ENCODE measurements around the gene TPRN. TPM values are rescaled to one million over a fixed set of nuclear protein-coding genes. Genes with fewer than 3 reads are reported as not detected.
A peak's percentile ranks its signal among the peaks of the same experiment; 100 is the strongest.

TPRN gene
- total RNA-seq, 1 donor from 2014 or later = 3.4 TPM

GRCh38 chr9:137216188-137216965, 15.8 kb upstream of the TPRN start:
- no peaks in the 10 kb centered on the region for H3K9me3 Mint-ChIP-seq

GRCh38 chr9:137215196-137215986, 14.8 kb upstream of the TPRN start:
- Mint-ChIP-seq H3K27me3 (ENCODE audit: insufficient read depth, low read depth) (peaks cover 2% of the 10 kb centered on the region), H3K9me3 (no peaks in the 10 kb centered on the region), H3K4me1 (no peaks in the 10 kb centered on the region), H3K36me3 (peaks cover 5% of the 10 kb centered on the region), H3K4me3 (no peak overlapping the region), H3K27ac (no peak overlapping the region)
- Histone ChIP-seq H3K9ac (no peak overlapping the region), H3K4me3 (no peak overlapping the region), H2AFZ (replicated peaks) (no peak overlapping the region), H3K4me2 (no peak overlapping the region), H3F3A (ENCODE audit: low read depth) (no peaks in the 10 kb centered on the region), H3K27ac (no peak overlapping the region), H3K9me3 (ENCODE audit: low read depth) (no peaks in the 10 kb centered on the region), H3K79me2 (ENCODE audit: low read depth) (no peaks in the 10 kb centered on the region), H3K27me3 (no peaks in the 10 kb centered on the region), H4K20me1 (ENCODE audit: low read depth) (peaks cover 7% of the 10 kb centered on the region), H3K36me3 (no peaks in the 10 kb centered on the region), H3K4me1 (no peaks in the 10 kb centered on the region)
- DNase-seq (ENCODE audit: low spot score) = no peak
- TF ChIP-seq EZH2phosphoT487 (IDR thresholded peaks at IDR 0.05) (no peak), EZH2 (IDR thresholded peaks at IDR 0.05) (no peak), CTCF (IDR thresholded peaks at IDR 0.05) (no peak)

More at GRCh38 chr9:137216188-137216965, 15.8 kb upstream of the TPRN start:
- no peak overlapping the region for H3K27ac ChIP-seq
- peaks cover 7% of the 10 kb centered on the region for H4K20me1 ChIP-seq (ENCODE audit: low read depth)
- TF ChIP-seq EZH2 (IDR thresholded peaks at IDR 0.05) (no peak), CTCF (IDR thresholded peaks at IDR 0.05) (no peak), EZH2phosphoT487 (IDR thresholded peaks at IDR 0.05) (no peak)
- no peak overlapping the region for H3K4me2 ChIP-seq
- H3K36me3 Mint-ChIP-seq = peaks cover 3% of the 10 kb centered on the region
- no peak for DNase-seq (ENCODE audit: low spot score)
- H3K4me1 ChIP-seq = peaks cover 1% of the 10 kb centered on the region
- H3K4me3 Mint-ChIP-seq = no peak overlapping the region
- H3K9me3 ChIP-seq (ENCODE audit: low read depth) = no peaks in the 10 kb centered on the region
- no peaks in the 10 kb centered on the region for H3F3A ChIP-seq (ENCODE audit: low read depth)
- H3K79me2 ChIP-seq (ENCODE audit: low read depth) = no peaks in the 10 kb centered on the region
- H3K4me3 ChIP-seq = no peak overlapping the region
- H3K36me3 ChIP-seq = no peaks in the 10 kb centered on the region
- no peak overlapping the region for H2AFZ ChIP-seq (replicated peaks)
- no peak overlapping the region for H3K27ac Mint-ChIP-seq
- peaks cover 2% of the 10 kb centered on the region for H3K27me3 Mint-ChIP-seq (ENCODE audit: insufficient read depth, low read depth)
- peaks cover 9% of the 10 kb centered on the region for H3K27me3 ChIP-seq
- H3K9ac ChIP-seq = no peak overlapping the region
- H3K4me1 Mint-ChIP-seq = no peaks in the 10 kb centered on the region

GRCh38 chr9:137214620-137215019, 14.1 kb upstream of the TPRN start:
- no peak overlapping the region for H3K4me3 ChIP-seq
- H3K79me2 ChIP-seq (ENCODE audit: low read depth) = no peaks in the 10 kb centered on the region
- no peak overlapping the region for H3K27ac Mint-ChIP-seq
- peaks cover 2% of the 10 kb centered on the region for H3K27me3 Mint-ChIP-seq (ENCODE audit: insufficient read depth, low read depth)
- no peaks in the 10 kb centered on the region for H3F3A ChIP-seq (ENCODE audit: low read depth)
- H3K36me3 Mint-ChIP-seq = peaks cover 5% of the 10 kb centered on the region
- no peaks in the 10 kb centered on the region for H3K9me3 ChIP-seq (ENCODE audit: low read depth)
- H3K4me2 ChIP-seq = no peak overlapping the region
- no peaks in the 10 kb centered on the region for H3K4me1 ChIP-seq
- H2AFZ ChIP-seq (replicated peaks) = no peak overlapping the region
- no peaks in the 10 kb centered on the region for H3K36me3 ChIP-seq
- no peak overlapping the region for H3K27ac ChIP-seq
- TF ChIP-seq EZH2phosphoT487 (IDR thresholded peaks at IDR 0.05) = no peak
- no peak for TF ChIP-seq EZH2 (IDR thresholded peaks at IDR 0.05)
- TF ChIP-seq CTCF (IDR thresholded peaks at IDR 0.05) = no peak
- H4K20me1 ChIP-seq (ENCODE audit: low read depth) = peaks cover 7% of the 10 kb centered on the region
- no peaks in the 10 kb centered on the region for H3K27me3 ChIP-seq
- H3K9ac ChIP-seq = no peak overlapping the region
- H3K4me1 Mint-ChIP-seq = no peaks in the 10 kb centered on the region
- H3K9me3 Mint-ChIP-seq = no peaks in the 10 kb centered on the region
- H3K4me3 Mint-ChIP-seq = peak overlapping the region; percentile 67
- DNase-seq (ENCODE audit: low spot score) = no peak

Data from neural progenitor cell (in vitro differentiated cells).